ENCODE measurements around the gene BCAS3. TPM values are rescaled to one million over a fixed set of nuclear protein-coding genes. Genes with fewer than 3 reads are reported as not detected.

BCAS3 gene
- total RNA-seq, 1 experiment from 2014 or later: 26.3 TPM

DNA sequence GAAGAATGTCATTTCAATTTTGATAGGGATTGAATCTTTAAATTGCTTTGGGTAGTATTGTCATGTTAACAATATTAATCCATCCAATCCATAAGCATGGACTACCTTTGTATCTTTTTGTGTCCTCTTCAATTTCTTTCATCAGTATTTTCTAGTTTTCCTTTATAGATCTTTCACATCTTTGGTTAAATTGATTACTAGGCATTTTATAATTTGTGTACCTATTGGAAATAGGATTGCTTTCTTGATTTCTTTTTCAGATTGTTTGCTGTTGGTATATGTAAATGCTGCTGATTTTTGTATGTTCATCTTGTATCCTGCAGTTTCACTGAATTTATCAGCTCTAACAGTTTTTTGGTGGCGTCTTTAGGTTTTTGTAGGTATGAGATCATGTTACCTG is 24.1 kb upstream of the BCAS3 start:
- no peak overlapping the region for H3K9ac ChIP-seq (ENCODE audit: low read length)
- no peaks in the 10 kb centered on the region for H4K20me1 ChIP-seq (ENCODE audit: insufficient read depth)
- peaks cover 11 to 12% of the 10 kb centered on the region in 2 experiments; a peak in 3 of 4 replicates for H3K36me3 ChIP-seq (ENCODE audit: control insufficient read depth in 1 of 2, insufficient read depth in 2 of 2, low read length in 2 of 2)
- H3K9me2 ChIP-seq (ENCODE audit: insufficient read depth): no peaks in the 10 kb centered on the region
- CTCF ChIA-PET: interaction anchor here (1.6 kb wide), 1 partner anchor 13 kb away, joined by 5 read pairs; no protein-coding TSS in a partner anchor
- H2AFZ ChIP-seq (ENCODE audit: low read depth, low read length, poor library complexity, severe bottlenecking): no peak overlapping the region
- no peak overlapping the region for H3K4me3 ChIP-seq (replicated peaks in 1 of 2; ENCODE audit: low read depth in 1 of 2, low read length in 2 of 2)
- H3K27me3 ChIP-seq (ENCODE audit: insufficient read depth, low read length): no peaks in the 10 kb centered on the region
- no peak overlapping the region for H3K4me2 ChIP-seq (ENCODE audit: low read length)
- TF ChIP-seq SRF (IDR thresholded peaks at IDR 0.05; ENCODE audit: low read depth) (no peak), EGR1 (IDR thresholded peaks at IDR 0.05; ENCODE audit: low read depth) (no peak), ELF1 (IDR thresholded peaks at IDR 0.05; ENCODE audit: borderline replicate concordance, low read depth) (no peak), TCF7L2 (IDR thresholded peaks at IDR 0.05; ENCODE audit: borderline replicate concordance, extremely low read depth, insufficient read depth, insufficient read length) (no peak), YY1 (IDR thresholded peaks at IDR 0.05; ENCODE audit: extremely low read depth, insufficient replicate concordance, low read depth, low read length) (no peak), SP1 (IDR thresholded peaks at IDR 0.05; ENCODE audit: low read depth) (no peak), CEBPB (IDR thresholded peaks at IDR 0.05; ENCODE audit: low read depth) (no peak), EZH2 (IDR thresholded peaks at IDR 0.05) (no peak), ZNF274 (IDR thresholded peaks at IDR 0.05; ENCODE audit: low read depth, low read length) (no peak), FOSL1 (IDR thresholded peaks at IDR 0.05; ENCODE audit: low read depth) (no peak)
- TF ChIP-seq, protein P1, sequence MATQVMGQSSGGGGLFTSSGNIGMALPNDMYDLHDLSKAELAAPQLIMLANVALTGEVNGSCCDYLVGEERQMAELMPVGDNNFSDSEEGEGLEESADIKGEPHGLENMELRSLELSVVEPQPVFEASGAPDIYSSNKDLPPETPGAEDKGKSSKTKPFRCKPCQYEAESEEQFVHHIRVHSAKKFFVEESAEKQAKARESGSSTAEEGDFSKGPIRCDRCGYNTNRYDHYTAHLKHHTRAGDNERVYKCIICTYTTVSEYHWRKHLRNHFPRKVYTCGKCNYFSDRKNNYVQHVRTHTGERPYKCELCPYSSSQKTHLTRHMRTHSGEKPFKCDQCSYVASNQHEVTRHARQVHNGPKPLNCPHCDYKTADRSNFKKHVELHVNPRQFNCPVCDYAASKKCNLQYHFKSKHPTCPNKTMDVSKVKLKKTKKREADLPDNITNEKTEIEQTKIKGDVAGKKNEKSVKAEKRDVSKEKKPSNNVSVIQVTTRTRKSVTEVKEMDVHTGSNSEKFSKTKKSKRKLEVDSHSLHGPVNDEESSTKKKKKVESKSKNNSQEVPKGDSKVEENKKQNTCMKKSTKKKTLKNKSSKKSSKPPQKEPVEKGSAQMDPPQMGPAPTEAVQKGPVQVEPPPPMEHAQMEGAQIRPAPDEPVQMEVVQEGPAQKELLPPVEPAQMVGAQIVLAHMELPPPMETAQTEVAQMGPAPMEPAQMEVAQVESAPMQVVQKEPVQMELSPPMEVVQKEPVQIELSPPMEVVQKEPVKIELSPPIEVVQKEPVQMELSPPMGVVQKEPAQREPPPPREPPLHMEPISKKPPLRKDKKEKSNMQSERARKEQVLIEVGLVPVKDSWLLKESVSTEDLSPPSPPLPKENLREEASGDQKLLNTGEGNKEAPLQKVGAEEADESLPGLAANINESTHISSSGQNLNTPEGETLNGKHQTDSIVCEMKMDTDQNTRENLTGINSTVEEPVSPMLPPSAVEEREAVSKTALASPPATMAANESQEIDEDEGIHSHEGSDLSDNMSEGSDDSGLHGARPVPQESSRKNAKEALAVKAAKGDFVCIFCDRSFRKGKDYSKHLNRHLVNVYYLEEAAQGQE (IDR thresholded peaks at IDR 0.05; ENCODE audit: low read depth): no peak
- TF ChIP-seq, protein P2, sequence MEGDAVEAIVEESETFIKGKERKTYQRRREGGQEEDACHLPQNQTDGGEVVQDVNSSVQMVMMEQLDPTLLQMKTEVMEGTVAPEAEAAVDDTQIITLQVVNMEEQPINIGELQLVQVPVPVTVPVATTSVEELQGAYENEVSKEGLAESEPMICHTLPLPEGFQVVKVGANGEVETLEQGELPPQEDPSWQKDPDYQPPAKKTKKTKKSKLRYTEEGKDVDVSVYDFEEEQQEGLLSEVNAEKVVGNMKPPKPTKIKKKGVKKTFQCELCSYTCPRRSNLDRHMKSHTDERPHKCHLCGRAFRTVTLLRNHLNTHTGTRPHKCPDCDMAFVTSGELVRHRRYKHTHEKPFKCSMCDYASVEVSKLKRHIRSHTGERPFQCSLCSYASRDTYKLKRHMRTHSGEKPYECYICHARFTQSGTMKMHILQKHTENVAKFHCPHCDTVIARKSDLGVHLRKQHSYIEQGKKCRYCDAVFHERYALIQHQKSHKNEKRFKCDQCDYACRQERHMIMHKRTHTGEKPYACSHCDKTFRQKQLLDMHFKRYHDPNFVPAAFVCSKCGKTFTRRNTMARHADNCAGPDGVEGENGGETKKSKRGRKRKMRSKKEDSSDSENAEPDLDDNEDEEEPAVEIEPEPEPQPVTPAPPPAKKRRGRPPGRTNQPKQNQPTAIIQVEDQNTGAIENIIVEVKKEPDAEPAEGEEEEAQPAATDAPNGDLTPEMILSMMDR (IDR thresholded peaks at IDR 0.05 in 2 of 3, conservative IDR thresholded peaks at IDR 0.05 in 1 of 3; ENCODE audit: borderline replicate concordance in 1 of 3, insufficient read depth in 1 of 3, low read depth in 2 of 3, low read length in 2 of 3): no peak
- ATAC-seq (no peak), DNase-seq (ENCODE audit: low read depth, low spot score) (no peak)
- BruUV-seq (replicated peaks): no TSS peak
- H3K79me2 ChIP-seq (ENCODE audit: insufficient read depth, low read length): peaks cover 36% of the 10 kb centered on the region
- H3K27ac ChIP-seq (ENCODE audit: low read depth, low read length): no peak overlapping the region
- intact Hi-C loops (cut with micrococcal nuclease): no loop called here
- RAD21 ChIA-PET (ENCODE audit: low non-redundant PET in 1 of 2, low total read pairs in 2 of 2, uncharacterized antibody in 2 of 2, unreplicated experiment in 2 of 2): no interaction called here
- POLR2A ChIA-PET: no interaction called here
- no peaks in the 10 kb centered on the region for H3K9me3 ChIP-seq (ENCODE audit: control insufficient read depth in 1 of 2, insufficient read depth in 1 of 2, low read depth in 1 of 2, low read length in 2 of 2)
- no peaks in the 10 kb centered on the region for H3K4me1 ChIP-seq (ENCODE audit: control insufficient read depth in 1 of 2, insufficient read depth in 2 of 2, low read length in 2 of 2)

All from HCT116 (cell line).